Measurements from ENCODE around the gene GRAP2.

Gene GRAP2

DNA sequence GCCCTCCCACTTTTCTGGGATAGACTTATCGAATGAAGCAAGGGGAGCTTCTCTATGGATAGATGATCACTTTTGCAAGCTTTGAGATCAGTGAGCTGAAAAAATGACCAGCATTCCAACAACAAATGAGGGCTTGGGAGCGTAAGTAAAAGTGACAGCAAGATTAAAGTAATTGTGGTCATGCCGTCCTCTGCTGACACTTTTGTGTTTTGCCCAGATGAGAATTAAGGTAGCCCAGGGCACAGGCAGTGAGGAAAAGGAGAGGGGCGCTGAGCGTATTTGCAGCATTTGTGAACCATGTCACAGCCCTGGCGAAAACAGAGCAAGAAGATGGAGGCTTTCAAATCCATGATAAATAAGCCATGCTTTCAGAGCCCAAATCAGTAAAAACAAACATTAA, 34.7 kb downstream of the GRAP2 start:
- in situ Hi-C loops (cut with MboI; ENCODE audit: low sequenced_read_pairs, unreplicated experiment): no loop called here
- TF ChIP-seq CTCF (IDR thresholded peaks at IDR 0.05; ENCODE audit: borderline replicate concordance, control extremely low read depth, extremely low read depth, insufficient read depth, missing control alignments): no peak
- DNase-seq (ENCODE audit: low spot score): no peak

DNA sequence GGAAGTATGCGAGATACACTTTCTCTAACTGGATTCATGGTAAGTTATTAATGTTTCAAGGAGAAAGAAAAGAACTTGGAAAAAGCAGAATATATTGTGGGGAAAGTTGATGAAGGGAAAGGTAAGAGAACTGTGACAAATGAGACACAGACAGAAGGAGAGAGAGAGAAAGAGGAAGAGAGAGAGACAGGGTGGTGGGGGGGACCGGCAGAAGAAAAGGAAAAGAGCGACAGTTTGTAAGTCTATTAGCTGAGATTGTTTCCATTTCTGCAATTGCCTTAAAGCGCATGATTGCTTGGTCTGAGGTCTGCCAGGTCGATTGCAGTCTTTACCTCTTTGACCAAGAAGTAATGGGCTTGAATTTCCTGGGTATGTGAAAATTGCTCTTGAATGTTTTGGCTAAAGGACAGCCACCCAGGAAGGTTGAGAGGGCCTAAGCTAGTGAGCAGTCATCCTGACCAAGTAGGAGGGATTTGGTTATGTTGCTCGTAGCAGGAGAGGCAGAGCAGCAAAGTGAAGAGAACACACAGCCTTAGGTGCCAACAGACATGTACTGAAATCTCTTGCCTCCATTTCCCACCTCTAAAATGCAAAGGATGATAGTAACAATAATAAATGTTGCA, 35.8 kb downstream of the GRAP2 start:
- no peak for DNase-seq (ENCODE audit: low spot score)
- in situ Hi-C loops (cut with MboI; ENCODE audit: low sequenced_read_pairs, unreplicated experiment): no loop called here

GRCh38 chr22:39937906-39938305, 37.0 kb downstream of the GRAP2 start:
- in situ Hi-C loops (cut with MboI; ENCODE audit: low sequenced_read_pairs, unreplicated experiment): no loop called here
- TF ChIP-seq CTCF (IDR thresholded peaks at IDR 0.05; ENCODE audit: borderline replicate concordance, control extremely low read depth, extremely low read depth, insufficient read depth, missing control alignments): no peak
- no peak for DNase-seq (ENCODE audit: low spot score)

More for the DNA sequence above, 35.8 kb downstream of the GRAP2 start:
- no peak for TF ChIP-seq CTCF (IDR thresholded peaks at IDR 0.05; ENCODE audit: borderline replicate concordance, control extremely low read depth, extremely low read depth, insufficient read depth, missing control alignments)

- no peak for DNase-seq (ENCODE audit: low spot score)
- TF ChIP-seq CTCF (IDR thresholded peaks at IDR 0.05; ENCODE audit: borderline replicate concordance, control extremely low read depth, extremely low read depth, insufficient read depth, missing control alignments): no peak
- in situ Hi-C loops (cut with MboI; ENCODE audit: low sequenced_read_pairs, unreplicated experiment): no loop called here
Observed at GRCh38 chr22:39938509-39939111, 37.7 kb downstream of the GRAP2 start.

GRCh38 chr22:39939830-39940229, 38.9 kb downstream of the GRAP2 start:
- in situ Hi-C loops (cut with MboI; ENCODE audit: low sequenced_read_pairs, unreplicated experiment): loop anchor here (10.0 kb wide), 1 partner anchor 405 kb away; the partner anchor contains the start of gene RPS19BP1
- TF ChIP-seq CTCF (IDR thresholded peaks at IDR 0.05; ENCODE audit: borderline replicate concordance, control extremely low read depth, extremely low read depth, insufficient read depth, missing control alignments): no peak
- no peak for DNase-seq (ENCODE audit: low spot score)

DNA sequence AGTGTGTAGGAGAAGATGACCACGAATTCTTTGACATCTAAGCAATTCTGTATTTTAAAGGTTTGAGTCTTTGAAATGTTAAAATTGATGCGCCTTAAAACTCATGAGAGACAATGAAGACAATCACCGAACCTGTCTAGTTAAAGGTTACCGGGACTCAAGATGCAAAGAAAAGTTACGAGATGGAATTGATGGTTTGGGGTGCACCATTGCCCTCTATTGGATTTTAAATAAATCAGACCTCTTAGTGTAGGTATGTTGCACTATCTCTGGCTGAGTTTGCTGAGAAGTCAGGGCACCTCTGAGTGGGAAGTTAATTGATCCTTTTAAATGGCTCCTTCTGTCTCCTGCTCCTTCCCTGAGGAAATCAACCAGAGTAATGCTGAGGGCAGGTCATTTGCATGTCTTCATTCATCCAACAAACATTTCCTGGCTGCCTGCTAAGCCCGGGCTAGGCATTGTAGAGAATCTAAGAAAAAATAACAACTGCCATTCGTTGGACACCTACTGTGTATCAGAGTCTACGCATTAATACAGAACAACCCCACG, 39.9 kb downstream of the GRAP2 start:
- in situ Hi-C loops (cut with MboI; ENCODE audit: low sequenced_read_pairs, unreplicated experiment): loop anchor here (10.0 kb wide), 1 partner anchor 406 kb away; the partner anchor contains the start of gene RPS19BP1
- TF ChIP-seq CTCF (IDR thresholded peaks at IDR 0.05; ENCODE audit: borderline replicate concordance, control extremely low read depth, extremely low read depth, insufficient read depth, missing control alignments): no peak
- peak; percentile 41 for DNase-seq (ENCODE audit: low spot score)
